ENCODE measurements around the gene SLK. TPM values are rescaled to one million over a fixed set of nuclear protein-coding genes. Genes with fewer than 3 reads are reported as not detected.
A peak's percentile ranks its signal among the peaks of the same experiment; 100 is the strongest.

The SLK gene
- total RNA-seq, 1 donor from 2014 or later, result 42.7 TPM

GRCh38 chr10:104038958-104039752 lies 72.2 kb downstream of the SLK start:
- Histone ChIP-seq H3K9ac (no peak overlapping the region), H3K9me3 (ENCODE audit: low read depth) (no peaks in the 10 kb centered on the region), H3K4me1 (peaks cover 3% of the 10 kb centered on the region), H4K20me1 (ENCODE audit: low read depth) (no peaks in the 10 kb centered on the region), H3K27me3 (no peaks in the 10 kb centered on the region), H3K27ac (no peak overlapping the region), H3K4me2 (no peak overlapping the region), H2AFZ (replicated peaks) (no peak overlapping the region), H3K79me2 (ENCODE audit: low read depth) (no peaks in the 10 kb centered on the region), H3K36me3 (no peaks in the 10 kb centered on the region), H3K4me3 (no peak overlapping the region), H3F3A (ENCODE audit: low read depth) (no peaks in the 10 kb centered on the region)
- TF ChIP-seq EZH2phosphoT487 (IDR thresholded peaks at IDR 0.05) (no peak), EZH2 (IDR thresholded peaks at IDR 0.05) (no peak), CTCF (IDR thresholded peaks at IDR 0.05) (no peak)
- DNase-seq (ENCODE audit: low spot score), result no peak
- Mint-ChIP-seq H3K27ac (no peak overlapping the region), H3K27me3 (ENCODE audit: insufficient read depth, low read depth) (peaks cover 5% of the 10 kb centered on the region), H3K4me3 (no peak overlapping the region), H3K36me3 (no peaks in the 10 kb centered on the region), H3K4me1 (no peaks in the 10 kb centered on the region), H3K9me3 (no peaks in the 10 kb centered on the region)

- Mint-ChIP-seq H3K27ac (peak overlapping the region; percentile 50), H3K9me3 (no peaks in the 10 kb centered on the region), H3K4me1 (no peaks in the 10 kb centered on the region), H3K36me3 (no peaks in the 10 kb centered on the region), H3K4me3 (no peak overlapping the region), H3K27me3 (ENCODE audit: insufficient read depth, low read depth) (peaks cover 5% of the 10 kb centered on the region)
- Histone ChIP-seq H2AFZ (replicated peaks) (no peak overlapping the region), H3K4me2 (no peak overlapping the region), H3K4me1 (no peaks in the 10 kb centered on the region), H3K36me3 (no peaks in the 10 kb centered on the region), H3K9ac (no peak overlapping the region), H3K4me3 (no peak overlapping the region), H3K79me2 (ENCODE audit: low read depth) (no peaks in the 10 kb centered on the region), H3F3A (ENCODE audit: low read depth) (no peaks in the 10 kb centered on the region), H4K20me1 (ENCODE audit: low read depth) (no peaks in the 10 kb centered on the region), H3K27ac (no peak overlapping the region), H3K27me3 (no peaks in the 10 kb centered on the region), H3K9me3 (ENCODE audit: low read depth) (no peaks in the 10 kb centered on the region)
- no peak for TF ChIP-seq EZH2 (IDR thresholded peaks at IDR 0.05)
- TF ChIP-seq EZH2phosphoT487 (IDR thresholded peaks at IDR 0.05), result no peak
- TF ChIP-seq CTCF (IDR thresholded peaks at IDR 0.05), result no peak
- DNase-seq (ENCODE audit: low spot score), result no peak
Measured at GRCh38 chr10:104040382-104040781, 73.4 kb downstream of the SLK start.

- Mint-ChIP-seq H3K27me3 (ENCODE audit: insufficient read depth, low read depth) (peaks cover 5% of the 10 kb centered on the region), H3K9me3 (no peaks in the 10 kb centered on the region), H3K27ac (peak overlapping the region; percentile 50), H3K36me3 (no peaks in the 10 kb centered on the region), H3K4me1 (peaks cover 3% of the 10 kb centered on the region), H3K4me3 (no peak overlapping the region)
- Histone ChIP-seq H3K9ac (no peak overlapping the region), H2AFZ (replicated peaks) (no peak overlapping the region), H3K9me3 (ENCODE audit: low read depth) (no peaks in the 10 kb centered on the region), H3K79me2 (ENCODE audit: low read depth) (no peaks in the 10 kb centered on the region), H3K36me3 (no peaks in the 10 kb centered on the region), H4K20me1 (ENCODE audit: low read depth) (no peaks in the 10 kb centered on the region), H3K4me2 (no peak overlapping the region), H3K4me3 (no peak overlapping the region), H3K27me3 (no peaks in the 10 kb centered on the region), H3F3A (ENCODE audit: low read depth) (no peaks in the 10 kb centered on the region), H3K4me1 (peaks cover 6% of the 10 kb centered on the region), H3K27ac (no peak overlapping the region)
- no peak for DNase-seq (ENCODE audit: low spot score)
- TF ChIP-seq CTCF (IDR thresholded peaks at IDR 0.05) (no peak), EZH2 (IDR thresholded peaks at IDR 0.05) (no peak), EZH2phosphoT487 (IDR thresholded peaks at IDR 0.05) (no peak)
Measured at GRCh38 chr10:104040862-104041789, 74.2 kb downstream of the SLK start.

Measured in neural progenitor cell (in vitro differentiated cells).